Trophoblast cell (in vitro differentiated cells and primary cell): ENCODE results near the gene ADAM8.

ENCODE experiments used
- DNase-seq, 2 donors: peaks; one replicate each; pipeline ENCODE4 v3.0.0-alpha.2; 2016
- H2AFZ ChIP-seq: 2 replicates; pipeline ENCODE4 v1.6.1; 2013; ENCODE audit warnings: low read length, moderate library complexity, mild to moderate bottlenecking; ENCODE audit not compliant: insufficient read depth, poor library complexity
- H2AK5ac ChIP-seq: 2 replicates; pipeline ENCODE4 v1.6.1; 2013; ENCODE audit warnings: mild to moderate bottlenecking, low read length
- H2BK120ac ChIP-seq: 2 replicates; pipeline ENCODE4 v1.6.1; 2013; ENCODE audit warnings: low read length, mild to moderate bottlenecking, moderate library complexity; ENCODE audit not compliant: insufficient read depth, poor library complexity
- H2BK12ac ChIP-seq: 2 replicates; pipeline ENCODE4 v1.6.1; 2013; ENCODE audit warnings: mild to moderate bottlenecking, low read length, moderate library complexity
- H2BK5ac ChIP-seq: 2 replicates; pipeline ENCODE4 v1.6.1; 2013; ENCODE audit warnings: low read length, low read depth, moderate library complexity, mild to moderate bottlenecking; ENCODE audit not compliant: poor library complexity
- H3K14ac ChIP-seq: 2 replicates; pipeline ENCODE4 v1.6.1; 2013; ENCODE audit warnings: mild to moderate bottlenecking, low read length
- H3K18ac ChIP-seq: 2 replicates; pipeline ENCODE4 v1.6.1; 2013; ENCODE audit warnings: mild to moderate bottlenecking, low read length
- H3K23ac ChIP-seq: 2 replicates; pipeline ENCODE4 v1.6.1; 2013; ENCODE audit warnings: low read length
- H3K27ac ChIP-seq: 2 replicates; pipeline ENCODE4 v1.5.1; 2013; ENCODE audit warnings: low read depth, mild to moderate bottlenecking, inconsistent platforms, low read length, moderate library complexity
- H3K27me3 ChIP-seq: 2 replicates; pipeline ENCODE4 v1.6.1; 2013; ENCODE audit warnings: inconsistent platforms, mild to moderate bottlenecking, low read length, moderate library complexity; ENCODE audit not compliant: insufficient read depth
- H3K36me3 ChIP-seq, 2 experiments: 1 replicate in 1 of 2; 2 replicates in 1 of 2; pipeline ENCODE4 v1.6.1; 2013; ENCODE audit warnings: low read length in 2 of 2, mild to moderate bottlenecking in 2 of 2, moderate library complexity in 1 of 2; ENCODE audit not compliant: insufficient read depth in 2 of 2, control insufficient read depth in 1 of 2
- H3K4ac ChIP-seq: 2 replicates; pipeline ENCODE4 v1.6.1; 2013; ENCODE audit warnings: low read depth, mild to moderate bottlenecking, low read length, moderate library complexity
- H3K4me1 ChIP-seq, 2 experiments: 1 replicate in 1 of 2; 2 replicates in 1 of 2; pipeline ENCODE4 v1.6.1; 2013; ENCODE audit warnings: low read length in 2 of 2, mild to moderate bottlenecking in 2 of 2, moderate library complexity in 1 of 2; ENCODE audit not compliant: insufficient read depth in 2 of 2, control insufficient read depth in 1 of 2
- H3K4me2 ChIP-seq: 2 replicates; pipeline ENCODE4 v1.6.1; 2013; ENCODE audit warnings: inconsistent platforms, mild to moderate bottlenecking, low read length, moderate library complexity
- H3K4me3 ChIP-seq: 2 replicates; pipeline ENCODE4 v1.5.1; 2013; ENCODE audit warnings: mild to moderate bottlenecking, low read depth, low read length, inconsistent platforms
- H3K79me1 ChIP-seq: one replicate; pipeline ENCODE4 v1.6.1; 2013; ENCODE audit warnings: low read length
- H3K79me2 ChIP-seq: 2 replicates; pipeline ENCODE4 v1.6.1; 2013; ENCODE audit warnings: low read length, mild to moderate bottlenecking; ENCODE audit not compliant: control insufficient read depth, insufficient read depth, poor library complexity
- H3K9ac ChIP-seq: 2 replicates; pipeline ENCODE4 v1.6.1; 2013; ENCODE audit warnings: mild to moderate bottlenecking, low read length
- H3K9me3 ChIP-seq: 2 replicates; pipeline ENCODE4 v1.6.1; 2013; ENCODE audit warnings: low read depth, mild to moderate bottlenecking, control low read depth, inconsistent platforms, low read length; ENCODE audit not compliant: insufficient read depth
- H4K12ac ChIP-seq: 2 replicates; pipeline ENCODE4 v1.6.1; 2013; ENCODE audit warnings: low read depth, mild to moderate bottlenecking, low read length, moderate library complexity
- H4K8ac ChIP-seq: 2 replicates; pipeline ENCODE4 v1.6.1; 2013; ENCODE audit warnings: low read depth, mild to moderate bottlenecking, low read length, moderate library complexity
- H4K91ac ChIP-seq: one replicate; pipeline ENCODE4 v1.6.1; 2013; ENCODE audit warnings: low read depth, mild to moderate bottlenecking, low read length, moderate library complexity
- whole genome bisulfite sequencing: extraction: QIAGEN DNeasy Blood & Tissue Kit; methylation state at CpG from one replicate; pipeline ENCODE4 v1.1.7; 2013; ENCODE audit warnings: missing lambda C conversion rate; ENCODE audit not compliant: insufficient read length, insufficient coverage; ENCODE audit errors: extremely low coverage; 5-methylcytosine and 5-hydroxymethylcytosine counted together

ADAM8 gene

DNA sequence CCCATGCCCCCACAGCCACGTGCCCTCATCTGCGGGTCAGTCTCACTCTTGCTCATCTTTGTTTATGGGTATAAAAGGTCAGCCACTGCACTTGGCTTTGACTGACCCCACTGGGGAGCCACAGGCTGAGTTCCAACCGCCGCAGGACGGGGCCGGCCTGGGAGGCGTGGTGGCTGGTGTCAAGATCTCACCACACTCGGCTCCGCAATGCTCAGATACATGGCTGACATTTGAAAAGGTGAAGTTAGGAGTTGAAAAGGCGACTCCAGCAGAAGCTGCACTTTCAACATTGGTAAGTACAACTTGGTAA, 17.1 kb upstream of the ADAM8 start:
- Histone ChIP-seq H3K27ac (no peak overlapping the region), H2BK120ac (no peak overlapping the region), H3K4me3 (no peak overlapping the region), H3K14ac (no peak overlapping the region), H2AK5ac (no peak overlapping the region), H3K4me2 (no peak overlapping the region), H4K12ac (no peak overlapping the region), H3K36me3 (peaks cover 76 to 82% of the 10 kb centered on the region in 2 experiments), H3K9me3 (peaks cover 8% of the 10 kb centered on the region), H4K91ac (no peak overlapping the region), H2BK5ac (no peak overlapping the region), H3K4me1 (peaks cover 0 to 2% of the 10 kb centered on the region in 2 experiments), H3K18ac (no peak overlapping the region), H3K27me3 (no peaks in the 10 kb centered on the region), H3K79me1 (no peaks in the 10 kb centered on the region), H2BK12ac (no peak overlapping the region), H2AFZ (no peak overlapping the region), H3K9ac (no peak overlapping the region), H3K4ac (no peak overlapping the region), H3K79me2 (no peaks in the 10 kb centered on the region), H3K23ac (no peak overlapping the region), H4K8ac (no peak overlapping the region)
- no CpG with 5 or more reads among the region's 10 CpGs for WGBS
- no peak for DNase-seq

DNA sequence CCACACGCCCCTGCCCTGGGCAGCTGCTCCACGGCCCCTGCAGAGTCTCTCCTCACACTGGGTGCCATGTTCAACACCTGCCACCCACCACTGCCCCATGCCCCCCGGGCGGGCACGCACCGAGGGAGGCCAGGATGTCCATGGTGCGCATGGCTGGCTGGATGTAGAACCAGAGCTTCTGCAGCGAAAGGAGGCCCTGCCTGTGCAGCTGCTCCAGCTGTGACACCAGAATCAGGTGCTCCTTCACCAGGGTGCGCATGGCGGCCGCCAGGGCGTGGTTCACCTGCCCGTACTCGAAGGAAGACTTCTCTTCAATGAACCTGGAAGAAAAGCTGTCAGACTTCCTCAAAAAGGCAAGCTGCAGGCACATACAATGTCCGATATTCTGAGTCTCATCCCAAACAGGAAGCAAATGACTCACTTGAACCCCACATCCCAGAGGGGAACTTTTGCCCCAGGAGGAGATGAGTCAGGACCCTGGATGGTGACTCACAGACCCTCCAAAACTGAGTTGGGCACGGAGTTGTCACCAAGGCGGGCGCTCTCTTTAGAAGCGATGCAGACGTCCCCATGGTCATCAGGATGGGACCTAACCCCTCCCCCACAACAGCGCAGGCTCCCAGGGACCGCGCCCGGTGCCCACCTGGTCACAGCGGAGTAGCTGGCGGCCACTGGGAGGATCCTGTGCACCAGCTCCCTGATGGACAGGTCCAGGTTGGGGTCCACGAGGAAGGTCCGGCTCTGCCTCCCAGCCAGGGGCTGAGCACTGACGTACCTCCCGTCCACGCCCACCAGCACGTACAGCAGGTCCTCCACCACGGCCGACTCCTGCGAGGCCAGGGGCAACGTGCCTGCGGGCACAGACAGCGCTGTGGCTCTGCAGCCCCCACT, 16.5 kb upstream of the ADAM8 start:
- H4K91ac ChIP-seq = no peak overlapping the region
- H3K36me3 ChIP-seq = peaks cover 76 to 82% of the 10 kb centered on the region in 2 experiments
- H2AFZ ChIP-seq = no peak overlapping the region
- no peak overlapping the region for H2AK5ac ChIP-seq
- H4K12ac ChIP-seq = no peak overlapping the region
- no peak overlapping the region for H3K18ac ChIP-seq
- no peak overlapping the region for H2BK5ac ChIP-seq
- H3K9ac ChIP-seq = no peak overlapping the region
- no peak overlapping the region for H3K4ac ChIP-seq
- H3K79me2 ChIP-seq = no peaks in the 10 kb centered on the region
- no peaks in the 10 kb centered on the region for H3K79me1 ChIP-seq
- H3K4me1 ChIP-seq = peaks cover 0 to 2% of the 10 kb centered on the region in 2 experiments
- H3K23ac ChIP-seq = no peak overlapping the region
- DNase-seq = peak in 1 of 2 donors; percentile 49
- no peak overlapping the region for H3K27ac ChIP-seq
- no peaks in the 10 kb centered on the region for H3K27me3 ChIP-seq
- H3K9me3 ChIP-seq = peaks cover 9% of the 10 kb centered on the region
- H4K8ac ChIP-seq = no peak overlapping the region
- H3K4me2 ChIP-seq = no peak overlapping the region
- no CpG with 5 or more reads among the region's 38 CpGs for WGBS
- no peak overlapping the region for H2BK120ac ChIP-seq
- no peak overlapping the region for H3K4me3 ChIP-seq
- H2BK12ac ChIP-seq = no peak overlapping the region
- no peak overlapping the region for H3K14ac ChIP-seq

DNA sequence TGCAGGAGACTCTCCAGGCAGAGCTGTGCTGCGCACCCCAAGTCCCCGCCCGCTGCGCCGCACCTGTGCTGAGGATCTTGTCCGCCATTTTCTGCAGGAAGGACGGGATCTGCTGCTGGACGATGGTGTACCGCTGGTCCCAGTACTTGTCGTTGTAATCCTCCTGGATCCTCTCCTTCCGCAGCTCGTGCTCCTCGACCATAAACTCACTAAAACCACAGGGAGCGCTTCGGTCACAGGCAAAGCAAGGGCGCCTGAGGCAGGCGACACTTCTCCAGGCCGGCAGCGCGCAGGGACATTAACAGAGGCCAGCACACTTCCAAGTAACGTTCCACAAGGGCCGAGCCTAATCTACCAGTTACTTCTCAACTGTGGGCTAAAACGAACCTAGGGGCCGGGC, 13.1 kb upstream of the ADAM8 start:
- H2AFZ ChIP-seq = no peak overlapping the region
- peaks cover 6% of the 10 kb centered on the region for H3K9me3 ChIP-seq
- no peaks in the 10 kb centered on the region for H3K79me1 ChIP-seq
- H3K27ac ChIP-seq = no peak overlapping the region
- H4K12ac ChIP-seq = no peak overlapping the region
- H2AK5ac ChIP-seq = no peak overlapping the region
- peaks cover 70 to 75% of the 10 kb centered on the region in 2 experiments for H3K36me3 ChIP-seq
- no CpG with 5 or more reads among the region's 24 CpGs for WGBS
- no peak overlapping the region for H3K23ac ChIP-seq
- H3K9ac ChIP-seq = no peak overlapping the region
- H3K4me1 ChIP-seq = peaks cover 0 to 2% of the 10 kb centered on the region in 2 experiments
- H3K27me3 ChIP-seq = no peaks in the 10 kb centered on the region
- H4K91ac ChIP-seq = no peak overlapping the region
- no peak overlapping the region for H3K4me2 ChIP-seq
- no peak overlapping the region for H3K4ac ChIP-seq
- no peak for DNase-seq
- H3K4me3 ChIP-seq = no peak overlapping the region
- H2BK5ac ChIP-seq = no peak overlapping the region
- no peak overlapping the region for H4K8ac ChIP-seq
- H3K79me2 ChIP-seq = no peaks in the 10 kb centered on the region
- H3K18ac ChIP-seq = no peak overlapping the region
- no peak overlapping the region for H3K14ac ChIP-seq
- no peak overlapping the region for H2BK120ac ChIP-seq
- H2BK12ac ChIP-seq = no peak overlapping the region

DNA sequence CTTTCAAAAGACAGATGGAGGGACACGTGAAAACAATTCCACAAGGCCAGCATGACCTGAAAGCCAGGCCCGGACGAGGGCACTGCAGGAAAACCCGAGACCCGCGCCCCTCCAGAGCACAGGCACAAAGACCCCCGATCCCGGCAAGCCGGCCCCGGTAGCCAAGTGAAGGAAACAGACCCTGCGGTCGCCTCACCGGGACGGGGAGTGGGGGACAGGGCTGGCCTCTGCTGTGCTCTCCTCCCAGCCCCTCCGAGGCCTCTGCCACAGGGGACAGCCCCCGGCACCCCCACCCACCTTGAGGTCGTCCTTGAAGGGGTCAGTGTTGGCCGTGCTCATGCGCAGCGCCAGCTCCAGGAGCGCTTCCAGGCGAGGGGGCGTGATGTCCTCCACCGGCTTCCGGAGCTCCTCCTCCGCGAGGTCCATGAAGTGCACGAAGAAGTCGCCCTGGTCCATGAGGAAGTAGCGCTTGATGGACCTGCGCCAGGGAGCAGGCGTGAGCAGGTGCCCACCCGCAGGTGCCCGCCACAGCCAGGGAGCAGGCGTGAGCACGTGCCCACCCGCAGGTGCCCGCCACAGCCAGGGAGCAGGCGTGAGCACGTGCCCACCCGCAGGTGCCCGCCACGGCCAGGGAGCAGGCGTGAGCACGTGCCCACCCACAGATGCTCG, 11.3 kb upstream of the ADAM8 start:
- Histone ChIP-seq H3K9me3 (peaks cover 3% of the 10 kb centered on the region), H2BK12ac (no peak overlapping the region), H4K12ac (no peak overlapping the region), H3K18ac (no peak overlapping the region), H3K27me3 (no peaks in the 10 kb centered on the region), H3K79me2 (no peaks in the 10 kb centered on the region), H3K79me1 (no peaks in the 10 kb centered on the region), H2AFZ (no peak overlapping the region), H3K4me2 (no peak overlapping the region), H3K23ac (no peak overlapping the region), H3K4ac (no peak overlapping the region), H4K8ac (no peak overlapping the region), H3K4me3 (no peak overlapping the region), H3K9ac (no peak overlapping the region), H2BK5ac (no peak overlapping the region), H4K91ac (no peak overlapping the region), H3K36me3 (peaks cover 69 to 77% of the 10 kb centered on the region in 2 experiments), H3K4me1 (no peaks in the 10 kb centered on the region), H2AK5ac (no peak overlapping the region), H3K14ac (no peak overlapping the region), H2BK120ac (no peak overlapping the region), H3K27ac (no peak overlapping the region)
- DNase-seq = no peak
- no CpG with 5 or more reads among the region's 46 CpGs for WGBS
